ENCODE data around the gene C8A.

The C8A gene

GRCh38 chr1:56890229-56890628 lies 35.6 kb downstream of the C8A start:
- no peak for DNase-seq (ENCODE audit: low read depth, low spot score)

DNA sequence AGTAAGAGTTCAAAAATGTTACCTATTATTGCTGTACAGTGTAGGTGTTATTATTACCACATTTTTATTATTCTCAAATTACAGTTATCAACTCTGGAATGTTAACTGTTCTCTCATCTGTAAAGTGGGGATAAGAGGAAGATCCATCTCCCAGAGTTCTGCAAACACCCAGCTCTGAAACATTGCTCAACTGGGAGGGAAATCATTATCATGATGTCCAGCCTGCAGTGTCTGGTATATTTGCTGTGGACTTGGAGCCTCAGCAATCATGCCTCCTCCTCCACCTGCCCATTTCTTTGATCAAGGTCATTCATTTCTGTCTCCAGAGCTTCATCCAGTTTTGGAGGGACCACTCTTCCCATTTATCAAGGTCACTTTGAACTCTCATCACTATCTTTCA lies 39.4 kb downstream of the C8A start:
- no peak for DNase-seq (ENCODE audit: low read depth, low spot score)

DNA sequence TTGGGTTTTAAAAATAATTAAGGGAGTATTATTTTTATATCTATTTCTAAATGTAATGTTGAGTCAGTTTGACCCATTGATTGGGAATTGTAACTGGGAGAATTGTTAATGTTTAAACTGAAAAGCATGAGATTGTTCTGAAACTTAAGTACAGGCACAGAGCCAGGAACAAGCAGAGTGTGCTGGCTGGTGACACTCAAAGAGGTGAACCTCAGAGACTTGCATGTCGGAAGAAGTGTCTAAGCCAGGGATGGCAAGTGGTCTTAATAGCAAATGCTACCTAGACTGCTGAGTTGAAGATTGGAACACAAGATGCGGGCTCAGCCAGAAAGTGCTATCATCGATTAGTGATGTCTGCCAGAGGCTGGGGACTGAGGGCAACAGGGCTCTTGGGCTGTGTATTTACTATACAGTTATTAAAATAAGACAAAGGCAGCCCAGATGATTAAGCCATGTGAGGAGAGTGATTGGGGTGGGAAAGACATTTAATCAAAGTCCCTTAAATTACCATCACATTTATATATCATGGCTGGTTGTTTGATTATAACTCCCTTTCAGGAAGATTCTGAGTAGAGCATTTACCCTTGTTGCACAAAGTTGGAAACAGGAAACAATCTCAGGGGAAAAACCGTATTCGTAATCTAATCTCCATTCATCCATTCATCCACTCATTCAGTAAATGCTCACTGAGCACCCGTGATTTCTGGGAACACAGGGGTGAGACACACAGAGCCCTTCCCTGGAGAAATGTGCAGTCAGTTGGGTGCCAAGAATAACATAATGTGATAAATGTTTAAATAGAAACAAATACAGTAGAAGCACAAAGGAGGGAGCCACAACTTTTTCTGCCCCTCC lies 42.8 kb downstream of the C8A start:
- DNase-seq (ENCODE audit: low read depth, low spot score), result peak; percentile 46

- no peak for DNase-seq (ENCODE audit: low read depth, low spot score)
Observed at GRCh38 chr1:56898005-56898373, 43.4 kb downstream of the C8A start.

GRCh38 chr1:56898879-56899278 lies 44.3 kb downstream of the C8A start:
- DNase-seq (ENCODE audit: low read depth, low spot score), result no peak

DNA sequence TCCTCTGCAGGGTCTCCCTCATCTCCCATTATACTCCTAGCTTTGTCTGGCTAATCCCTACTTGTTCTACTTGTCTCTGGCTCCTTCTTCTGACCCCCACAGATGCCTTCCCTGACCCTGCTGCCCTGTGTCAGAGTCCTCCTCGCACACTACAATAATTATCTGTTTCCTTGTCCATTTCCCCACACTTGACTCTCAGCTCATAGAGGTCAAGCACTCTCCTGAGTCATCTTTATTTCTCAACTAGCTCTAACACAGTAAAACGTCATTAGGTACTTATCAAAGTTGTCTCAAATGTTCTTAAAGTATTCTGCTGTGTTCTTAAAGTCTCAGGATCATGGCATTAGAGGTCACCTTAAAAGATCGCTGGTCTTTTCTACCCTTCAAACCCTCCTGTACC lies 47.1 kb downstream of the C8A start:
- no peak for DNase-seq (ENCODE audit: low read depth, low spot score)

DNA sequence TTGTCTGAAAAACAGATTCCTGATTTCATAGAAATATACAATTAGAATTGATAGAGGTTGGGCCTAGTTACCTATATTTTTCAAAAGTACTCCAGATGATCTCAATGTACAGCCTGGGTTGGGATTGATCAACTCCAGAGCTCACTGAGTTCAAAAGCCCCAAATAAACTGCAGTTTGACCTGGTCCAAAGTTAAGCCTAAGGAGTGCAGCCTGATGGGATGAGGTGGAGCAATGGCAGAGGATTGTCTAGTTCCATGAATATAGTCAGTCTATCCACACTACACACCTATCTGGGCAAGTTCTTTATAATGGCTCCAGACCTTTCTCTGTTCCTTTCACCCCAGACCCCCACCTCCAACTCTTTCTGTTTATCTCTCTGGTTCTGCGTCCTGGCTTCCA lies 49.2 kb downstream of the C8A start:
- DNase-seq (ENCODE audit: low read depth, low spot score), result no peak

GRCh38 chr1:56904663-56905397 lies 50.2 kb downstream of the C8A start:
- peak; percentile 55 for DNase-seq (ENCODE audit: low read depth, low spot score)

GRCh38 chr1:56905667-56906066 lies 51.1 kb downstream of the C8A start:
- DNase-seq (ENCODE audit: low read depth, low spot score), result no peak

DNA sequence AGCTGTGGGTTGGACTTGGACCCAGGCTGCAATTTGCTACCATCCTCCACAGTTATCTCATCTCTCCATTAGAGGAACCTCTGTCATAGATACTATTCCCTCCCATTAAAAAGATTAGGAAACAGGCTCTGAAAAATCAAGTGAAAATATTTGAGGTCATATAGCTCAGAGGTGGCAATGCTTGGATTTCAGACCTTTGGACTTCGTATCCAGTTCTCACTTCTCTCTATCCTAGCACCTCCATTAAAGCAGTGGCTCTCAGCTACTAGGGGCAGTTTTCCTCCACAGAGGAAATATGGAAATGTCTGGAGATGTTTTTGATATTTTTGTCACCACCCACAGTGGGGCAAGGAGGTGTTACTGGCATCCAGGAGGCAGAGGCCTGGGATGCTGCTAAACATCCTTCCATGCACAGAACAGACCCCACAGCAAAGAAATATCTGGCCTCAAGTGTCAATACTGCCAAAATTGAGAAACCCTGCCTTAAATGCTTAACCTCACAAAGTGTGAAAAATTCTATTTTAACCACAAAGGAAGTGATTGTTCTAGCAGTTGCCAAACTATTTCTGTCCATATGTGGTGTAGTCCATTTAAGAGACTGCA lies 54.1 kb downstream of the C8A start:
- DNase-seq (ENCODE audit: low read depth, low spot score), result peak; percentile 21

DNA sequence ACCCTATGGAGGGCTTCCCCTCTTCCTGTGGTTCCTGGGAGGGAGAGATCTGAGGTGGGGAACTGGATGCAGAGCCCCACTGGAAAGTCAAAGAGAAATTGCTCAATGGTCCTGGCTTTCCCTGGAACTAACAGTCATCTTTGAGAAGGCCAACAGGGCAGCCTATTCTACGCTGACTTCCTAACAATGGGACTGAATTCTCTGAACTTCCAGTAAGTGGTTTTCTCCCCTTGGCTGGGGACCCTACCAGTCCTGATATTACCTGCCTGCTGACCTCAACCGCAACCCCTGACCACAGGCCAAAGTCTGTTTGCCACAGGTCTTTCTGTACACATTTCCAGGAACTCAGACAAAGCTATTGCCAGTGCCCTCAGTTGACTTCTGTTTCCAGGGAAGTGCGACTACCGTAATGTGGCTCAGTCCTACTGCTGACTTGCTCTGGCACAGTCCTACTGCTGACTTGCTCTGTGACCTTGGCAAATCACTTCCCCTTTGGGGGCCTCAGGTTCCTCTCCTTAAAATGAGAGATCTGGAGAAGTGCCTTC lies 55.9 kb downstream of the C8A start:
- DNase-seq (ENCODE audit: low read depth, low spot score), result no peak

- DNase-seq (ENCODE audit: low read depth, low spot score), result no peak
Observed at GRCh38 chr1:56911098-56911938, 56.7 kb downstream of the C8A start.

DNA sequence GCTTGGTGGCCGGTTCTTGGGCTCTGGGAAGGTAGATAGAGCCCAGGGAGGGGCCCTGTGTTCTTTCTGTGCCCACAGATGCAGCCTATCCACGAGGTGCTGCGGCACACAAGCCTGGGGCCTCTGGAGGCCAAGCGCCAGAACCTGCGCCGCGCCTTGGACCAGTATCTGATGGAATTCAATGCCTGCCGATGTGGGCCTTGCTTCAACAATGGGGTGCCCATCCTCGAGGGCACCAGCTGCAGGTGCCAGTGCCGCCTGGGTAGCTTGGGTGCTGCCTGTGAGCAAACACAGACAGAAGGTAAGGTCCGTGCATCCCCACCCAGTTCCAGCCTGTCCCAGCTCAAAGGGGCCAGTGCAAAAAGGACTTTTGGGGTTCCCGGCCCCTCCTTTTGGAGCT lies 57.7 kb downstream of the C8A start:
- no peak for DNase-seq (ENCODE audit: low read depth, low spot score)

GRCh38 chr1:56915960-56916359 lies 61.4 kb downstream of the C8A start:
- DNase-seq (ENCODE audit: low read depth, low spot score), result no peak

GRCh38 chr1:56916630-56917029 lies 62.0 kb downstream of the C8A start:
- DNase-seq (ENCODE audit: low read depth, low spot score), result no peak

DNA sequence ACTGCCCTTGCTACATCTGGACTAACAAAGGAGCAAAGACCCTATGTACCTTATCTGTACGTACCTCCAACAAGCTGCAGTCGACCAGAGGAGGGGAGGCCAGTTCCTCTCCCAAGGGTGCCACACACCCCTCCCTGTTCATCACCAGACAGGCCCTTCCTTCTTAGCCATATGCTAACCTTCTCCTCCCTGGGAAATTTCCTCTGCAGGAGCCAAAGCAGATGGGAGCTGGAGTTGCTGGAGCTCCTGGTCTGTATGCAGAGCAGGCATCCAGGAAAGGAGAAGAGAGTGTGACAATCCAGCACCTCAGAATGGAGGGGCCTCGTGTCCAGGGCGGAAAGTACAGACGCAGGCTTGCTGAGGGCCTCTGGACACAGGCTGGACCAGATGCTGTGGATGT lies 62.8 kb downstream of the C8A start:
- DNase-seq (ENCODE audit: low read depth, low spot score), result no peak

GRCh38 chr1:56920591-56921001 lies 66.0 kb downstream of the C8A start:
- no peak for DNase-seq (ENCODE audit: low read depth, low spot score)

GRCh38 chr1:56921479-56921878 lies 66.9 kb downstream of the C8A start:
- DNase-seq (ENCODE audit: low read depth, low spot score), result no peak

DNA sequence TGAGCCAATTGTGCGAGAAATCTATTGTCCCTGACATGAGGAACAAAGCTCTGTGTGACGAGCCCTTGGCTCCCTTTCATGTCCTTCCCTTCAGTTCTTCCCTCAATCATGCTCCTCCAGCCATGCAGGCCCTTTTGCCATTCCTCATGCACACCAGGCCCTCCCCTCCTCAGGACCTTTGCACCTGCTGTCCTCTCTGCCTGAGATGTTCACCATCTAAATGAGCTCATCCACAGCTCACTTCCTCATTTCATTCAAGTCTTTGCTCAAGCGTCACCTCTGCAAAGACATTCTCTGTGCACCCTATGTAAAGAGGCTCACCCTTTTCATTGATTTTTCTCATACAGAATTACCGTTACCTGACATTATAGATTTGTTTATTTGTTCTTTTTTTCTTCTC lies 67.5 kb downstream of the C8A start:
- no peak for DNase-seq (ENCODE audit: low read depth, low spot score)

- DNase-seq (ENCODE audit: low read depth, low spot score), result no peak
Observed at GRCh38 chr1:56922507-56922906, 67.9 kb downstream of the C8A start.

DNA sequence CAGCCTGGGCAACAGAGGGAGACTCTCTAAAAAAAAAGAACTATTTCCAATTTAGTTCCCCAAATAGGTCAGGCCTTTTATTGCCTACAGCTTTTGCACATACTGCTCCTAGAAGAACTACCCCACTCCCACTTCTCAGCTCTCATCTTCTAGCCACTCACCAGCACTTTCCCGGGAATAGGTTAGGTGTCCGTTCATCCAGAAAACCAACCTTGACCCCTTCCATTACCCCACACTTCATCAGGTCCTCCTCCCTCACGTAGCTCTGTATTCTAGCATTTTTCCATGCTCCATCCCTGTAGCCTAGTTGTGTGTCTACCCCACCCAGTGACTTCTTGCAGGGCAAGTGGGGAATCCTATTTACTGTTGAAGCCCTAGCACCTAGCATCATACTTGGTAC lies 68.6 kb downstream of the C8A start:
- DNase-seq (ENCODE audit: low read depth, low spot score), result no peak

- DNase-seq (ENCODE audit: low read depth, low spot score), result no peak
Observed at GRCh38 chr1:56924116-56924515, 69.5 kb downstream of the C8A start.

All from astrocyte of the hippocampus (primary cell).